ENCODE results near the gene VASP. TPM values are rescaled to one million over a fixed set of nuclear protein-coding genes. Genes with fewer than 3 reads are reported as not detected.
A peak's percentile ranks its signal among the peaks of the same experiment; 100 is the strongest.

The VASP gene
- total and polyA plus RNA-seq, 9 of the 15 experiments (the other 6 are each of a cell fraction or from before 2014, with no cell fraction given), result 16.7 to 261 (median 112) TPM

GRCh38 chr19:45492627-45493470, 14.4 kb upstream of the VASP start (continued):
- TF ChIP-seq AFF4 (CRISPR knock-in tag; IDR thresholded peaks at IDR 0.05) (no peak), GABPB1 (CRISPR knock-in tag; IDR thresholded peaks at IDR 0.05) (peak; percentile 57), RFX7 (CRISPR knock-in tag; IDR thresholded peaks at IDR 0.05) (no peak), ZBTB43 (CRISPR knock-in tag; IDR thresholded peaks at IDR 0.05) (no peak), HMBOX1 (IDR thresholded peaks at IDR 0.05) (0 out of 2 replicates have a peak, but pooled peaks have one; percentile 4), RBM14 (IDR thresholded peaks at IDR 0.05; ENCODE audit: borderline replicate concordance, insufficient read depth, low read depth, low read length) (no peak), MYNN (IDR thresholded peaks at IDR 0.05) (no peak), MYNN (CRISPR knock-in tag; IDR thresholded peaks at IDR 0.05) (no peak), POLR2H (tag; IDR thresholded peaks at IDR 0.05; ENCODE audit: low read depth) (0 out of 2 replicates have a peak, but pooled peaks have one; percentile 29), FOXM1 (IDR thresholded peaks at IDR 0.05; ENCODE audit: low read depth) (peak; percentile 33; the same call in 1 of the 2 replicates), FOXM1 (CRISPR knock-in tag; IDR thresholded peaks at IDR 0.05; ENCODE audit: low read depth) (peak; percentile 55; the same call in 1 of the 2 replicates), NR4A1 (CRISPR knock-in tag; IDR thresholded peaks at IDR 0.05) (no peak), NR4A1 (tag; IDR thresholded peaks at IDR 0.05) (no peak), SLC30A9 (CRISPR knock-in tag; IDR thresholded peaks at IDR 0.05) (no peak), C11orf30 (IDR thresholded peaks at IDR 0.05; ENCODE audit: low read depth) (no peak), GTF2A2 (tag; IDR thresholded peaks at IDR 0.05) (no peak), ZNF212 (CRISPR knock-in tag; IDR thresholded peaks at IDR 0.05) (no peak), EWSR1 (IDR thresholded peaks at IDR 0.05; ENCODE audit: borderline replicate concordance, low read depth, partially characterized antibody) (no peak), KAT2B (IDR thresholded peaks at IDR 0.05; ENCODE audit: low read depth, low read length) (no peak), GATAD2A (IDR thresholded peaks at IDR 0.05) (no peak), CHD2 (IDR thresholded peaks at IDR 0.05; ENCODE audit: low read depth, low read length) (0 out of 2 replicates have a peak, but pooled peaks have one; percentile 27), HMGN3 (IDR thresholded peaks at IDR 0.05; ENCODE audit: borderline replicate concordance, extremely low read depth, insufficient read length, low read depth, low read length) (no peak), ZKSCAN1 (IDR thresholded peaks at IDR 0.05; ENCODE audit: low read depth, low read length) (no peak), XRCC4 (IDR thresholded peaks at IDR 0.05; ENCODE audit: extremely low read depth, insufficient read depth, insufficient read length) (no peak), BMI1 (IDR thresholded peaks at IDR 0.05; ENCODE audit: low read length) (no peak)

All from K562 (cell line).